Hepatocyte (in vitro differentiated cells): Measurements from ENCODE around the gene PRKAR1A.

ENCODE experiments used
- EZH2 ChIP-seq: fragments of 200-600 bp; sonication (generic); IDR thresholded peaks from 2 replicates; pipeline ENCODE4 v1.6.1; 2016; ENCODE audit warnings: antibody characterized with exemption, mild to moderate bottlenecking, borderline replicate concordance
- EZH2phosphoT487 ChIP-seq: fragments of 200-600 bp; sonication (generic); IDR thresholded peaks from one replicate; pipeline ENCODE4 v1.6.1; 2018; ENCODE audit warnings: antibody characterized with exemption, mild to moderate bottlenecking, low read depth, moderate library complexity; ENCODE audit not compliant: unreplicated experiment, severe bottlenecking
- TF ChIP-seq, protein P1 (sequence below): fragments of 200-600 bp; sonication (generic); IDR thresholded peaks from 2 replicates; pipeline ENCODE4 v1.5.1; 2016; ENCODE audit warnings: antibody characterized with exemption, mild to moderate bottlenecking; ENCODE audit not compliant: poor library complexity

DNA sequence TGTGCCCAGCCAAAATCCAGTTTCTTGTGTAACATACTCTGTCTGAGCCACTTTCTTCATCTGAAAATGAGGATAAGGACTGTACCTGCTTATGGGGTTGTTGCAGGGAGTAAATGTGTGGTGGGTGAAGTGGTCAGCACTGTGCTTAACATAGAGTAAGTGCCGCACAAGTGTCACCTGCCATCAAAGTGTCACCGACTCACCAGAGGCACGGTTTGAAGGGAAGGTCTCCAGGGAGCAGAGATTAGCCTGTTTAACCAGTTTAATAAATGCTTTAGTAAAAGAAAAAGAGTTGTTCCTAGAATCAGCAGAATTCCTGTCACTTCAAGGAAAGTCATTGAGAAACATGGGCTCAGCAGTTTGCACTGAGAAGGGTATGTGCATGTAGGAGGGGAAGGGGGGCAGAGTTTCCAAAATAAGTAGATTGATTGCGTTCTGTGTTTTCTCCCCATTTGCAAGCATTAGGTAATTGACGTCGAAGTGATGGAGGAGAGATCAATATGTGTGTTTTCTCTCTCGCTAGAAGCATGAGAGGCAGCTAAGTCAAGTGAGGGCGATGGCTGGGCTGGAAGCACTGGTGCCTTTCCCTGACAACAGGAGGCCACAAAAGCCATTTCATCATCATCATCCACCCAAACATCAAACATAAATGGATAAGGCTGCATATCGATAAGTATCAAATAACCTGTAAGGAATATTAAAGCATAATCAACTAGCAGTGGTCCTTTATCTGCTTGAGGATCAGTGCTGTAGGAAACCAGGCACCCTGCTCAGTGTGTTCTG is 69.8 kb downstream of the PRKAR1A start:
- TF ChIP-seq, protein P1, sequence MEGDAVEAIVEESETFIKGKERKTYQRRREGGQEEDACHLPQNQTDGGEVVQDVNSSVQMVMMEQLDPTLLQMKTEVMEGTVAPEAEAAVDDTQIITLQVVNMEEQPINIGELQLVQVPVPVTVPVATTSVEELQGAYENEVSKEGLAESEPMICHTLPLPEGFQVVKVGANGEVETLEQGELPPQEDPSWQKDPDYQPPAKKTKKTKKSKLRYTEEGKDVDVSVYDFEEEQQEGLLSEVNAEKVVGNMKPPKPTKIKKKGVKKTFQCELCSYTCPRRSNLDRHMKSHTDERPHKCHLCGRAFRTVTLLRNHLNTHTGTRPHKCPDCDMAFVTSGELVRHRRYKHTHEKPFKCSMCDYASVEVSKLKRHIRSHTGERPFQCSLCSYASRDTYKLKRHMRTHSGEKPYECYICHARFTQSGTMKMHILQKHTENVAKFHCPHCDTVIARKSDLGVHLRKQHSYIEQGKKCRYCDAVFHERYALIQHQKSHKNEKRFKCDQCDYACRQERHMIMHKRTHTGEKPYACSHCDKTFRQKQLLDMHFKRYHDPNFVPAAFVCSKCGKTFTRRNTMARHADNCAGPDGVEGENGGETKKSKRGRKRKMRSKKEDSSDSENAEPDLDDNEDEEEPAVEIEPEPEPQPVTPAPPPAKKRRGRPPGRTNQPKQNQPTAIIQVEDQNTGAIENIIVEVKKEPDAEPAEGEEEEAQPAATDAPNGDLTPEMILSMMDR: no peak
- TF ChIP-seq EZH2 (no peak), EZH2phosphoT487 (no peak)
